ENCODE results near the gene ABHD8.

GRCh38 chr19:17321655-17322489 is 18.6 kb upstream of the ABHD8 start:
- TF ChIP-seq MAX (CRISPR knock-in tag; IDR thresholded peaks at IDR 0.05) (no peak), CTCF (IDR thresholded peaks at IDR 0.05) (no peak), NFYB (CRISPR knock-in tag; conservative IDR thresholded peaks at IDR 0.05; ENCODE audit: low read depth) (no peak), IRF2 (CRISPR knock-in tag; IDR thresholded peaks at IDR 0.05; ENCODE audit: borderline replicate concordance, low read depth) (no peak)

All from WTC11 (cell line).